Esophagus squamous epithelium (tissue), 5 donors: Measurements from ENCODE around the gene NRCAM. TPM values are rescaled to one million over a fixed set of nuclear protein-coding genes. Genes with fewer than 3 reads are reported as not detected.
A peak's percentile ranks its signal among the peaks of the same experiment; 100 is the strongest.

Experiments used
- DNase-seq: peaks from one replicate; lab custom pipeline; 2025; lab: John Stamatoyannopoulos, UW
- H3K27ac ChIP-seq, 4 donors: fragments of 200-600 bp; sonication (generic); one replicate each; pipeline ENCODE4 v1.5.1; 2016 to 2019; ENCODE audit warnings: mild to moderate bottlenecking in 1 of 4
- H3K27me3 ChIP-seq, 4 donors: fragments of 200-600 bp; sonication (generic); 1 replicate in 3 of 4; 2 replicates in 1 of 4; pipeline versions ENCODE4 v1.5.1 to v1.6.0; 2017 to 2021; ENCODE audit warnings: antibody characterized with exemption in 1 of 4
- H3K36me3 ChIP-seq, 3 donors: fragments of 200-600 bp; sonication (generic); one replicate each; pipeline ENCODE4 v1.5.1; 2016 to 2019
- H3K4me1 ChIP-seq, 3 donors: fragments of 200-600 bp; sonication (generic); one replicate each; pipeline ENCODE4 v1.5.1; 2017 to 2019
- H3K4me3 ChIP-seq, 4 donors: fragments of 200-600 bp; sonication (generic); 1 replicate in 3 of 4; 2 replicates in 1 of 4; pipeline ENCODE4 v1.5.1; 2016 to 2019; ENCODE audit warnings: mild to moderate bottlenecking in 2 of 4, moderate library complexity in 1 of 4
- H3K9me3 ChIP-seq, 3 donors: fragments of 200-600 bp; sonication (generic); one replicate each; pipeline ENCODE4 v1.5.1; 2016 to 2019
- POLR2A ChIP-seq, 4 donors: fragments of 450-650 bp; IDR thresholded peaks; one replicate each; pipeline ENCODE4 v1.6.1; 2017; ENCODE audit warnings: antibody characterized with exemption in 4 of 4, mild to moderate bottlenecking in 4 of 4, moderate library complexity in 3 of 4
- WGBS, 2 donors: methylation state at CpG; one replicate each; pipeline ENCODE4 v1.1.5; 2018; 5-methylcytosine and 5-hydroxymethylcytosine counted together
- intact Hi-C: fragments of 100-400 bp; cut with DNase I; formaldehyde crosslinking; loops from one replicate; pipeline ENCODE4 v1.15.0; 2022
- total RNA-seq, 4 donors: library from RNA; depleted of rRNA; stranded (reverse); fragments of >200 nt; gene quantifications; one replicate each; pipeline ENCODE4 v1.1.0, GENCODE V29; 2016
- TF ChIP-seq, protein P1 (sequence below), 6 experiments: fragments of 450-650 bp in 4 of 6; fragments of 200-600 bp in 2 of 6; sonication (generic) in 2 of 6; IDR thresholded peaks; one replicate each; pipeline ENCODE4 v1.5.1; 2016 to 2019; ENCODE audit warnings: antibody characterized with exemption in 6 of 6, mild to moderate bottlenecking in 4 of 6, moderate library complexity in 4 of 6
- donor health status: DM: yes; HTN: yes; CAD: no.

Gene NRCAM
- total RNA-seq, 4 donors from 2014 or later = 1.5 to 9.8 (median 6.3) TPM; not detected in 1

DNA sequence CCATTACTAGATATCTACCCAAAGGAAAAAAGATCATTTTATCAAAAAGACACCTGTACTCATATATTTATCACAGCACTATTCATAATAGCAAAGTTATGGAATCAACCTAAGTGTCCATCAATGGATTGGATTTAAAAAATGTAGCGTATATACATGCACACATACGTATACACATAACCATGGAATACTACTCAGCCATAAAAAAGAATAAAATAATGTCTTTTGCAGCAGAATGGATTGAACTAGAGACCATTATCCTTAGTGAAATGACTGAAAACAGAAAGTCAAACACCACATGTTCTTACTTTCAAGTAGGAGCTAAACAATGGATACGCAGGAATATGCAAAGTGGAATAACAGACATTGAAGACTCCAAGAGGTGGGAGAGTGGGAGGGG, 168.4 kb downstream of the NRCAM start:
- intact Hi-C loops = no loop called here
- Histone ChIP-seq H3K27ac (no peak overlapping the region), H3K4me3 (no peak overlapping the region), H3K4me1 (peaks cover 5 to 73% (median 26%) of the 10 kb centered on the region in 3 donors), H3K27me3 (no peaks in the 10 kb centered on the region), H3K9me3 (no peaks in the 10 kb centered on the region), H3K36me3 (no peaks in the 10 kb centered on the region)
- 80 to 98% methylated on average over 3 of the region's 3 CpGs for WGBS, 2 donors
- TF ChIP-seq POLR2A (IDR thresholded peaks at IDR 0.05) = no peak
- TF ChIP-seq, protein P1, sequence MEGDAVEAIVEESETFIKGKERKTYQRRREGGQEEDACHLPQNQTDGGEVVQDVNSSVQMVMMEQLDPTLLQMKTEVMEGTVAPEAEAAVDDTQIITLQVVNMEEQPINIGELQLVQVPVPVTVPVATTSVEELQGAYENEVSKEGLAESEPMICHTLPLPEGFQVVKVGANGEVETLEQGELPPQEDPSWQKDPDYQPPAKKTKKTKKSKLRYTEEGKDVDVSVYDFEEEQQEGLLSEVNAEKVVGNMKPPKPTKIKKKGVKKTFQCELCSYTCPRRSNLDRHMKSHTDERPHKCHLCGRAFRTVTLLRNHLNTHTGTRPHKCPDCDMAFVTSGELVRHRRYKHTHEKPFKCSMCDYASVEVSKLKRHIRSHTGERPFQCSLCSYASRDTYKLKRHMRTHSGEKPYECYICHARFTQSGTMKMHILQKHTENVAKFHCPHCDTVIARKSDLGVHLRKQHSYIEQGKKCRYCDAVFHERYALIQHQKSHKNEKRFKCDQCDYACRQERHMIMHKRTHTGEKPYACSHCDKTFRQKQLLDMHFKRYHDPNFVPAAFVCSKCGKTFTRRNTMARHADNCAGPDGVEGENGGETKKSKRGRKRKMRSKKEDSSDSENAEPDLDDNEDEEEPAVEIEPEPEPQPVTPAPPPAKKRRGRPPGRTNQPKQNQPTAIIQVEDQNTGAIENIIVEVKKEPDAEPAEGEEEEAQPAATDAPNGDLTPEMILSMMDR (IDR thresholded peaks at IDR 0.05) = no peak
- no peak for DNase-seq

- DNase-seq = no peak
- 28 to 49% methylated on average over 9 of the region's 9 CpGs for WGBS, 2 donors
- Histone ChIP-seq H3K36me3 (no peaks in the 10 kb centered on the region), H3K9me3 (no peaks in the 10 kb centered on the region), H3K27me3 (no peaks in the 10 kb centered on the region), H3K4me1 (peaks cover 5 to 69% (median 26%) of the 10 kb centered on the region in 3 donors), H3K4me3 (no peak overlapping the region), H3K27ac (peak overlapping the region in 3 of 4 donors; percentile 40 to 77 (median 51))
- intact Hi-C loops = no loop called here
- TF ChIP-seq, protein P1 (IDR thresholded peaks at IDR 0.05) = no peak
- no peak for TF ChIP-seq POLR2A (IDR thresholded peaks at IDR 0.05)
These were observed 169.8 kb downstream of the NRCAM start for GRCh38 chr7:108286290-108286904.

GRCh38 chr7:108285778-108286177, 170.5 kb downstream of the NRCAM start:
- intact Hi-C loops = no loop called here

GRCh38 chr7:108285003-108285368, 171.2 kb downstream of the NRCAM start:
- TF ChIP-seq POLR2A (IDR thresholded peaks at IDR 0.05) = no peak
- TF ChIP-seq, protein P1 (IDR thresholded peaks at IDR 0.05) = no peak
- peak overlapping the region; percentile 9 to 77 (median 46) for H3K27ac ChIP-seq
- intact Hi-C loops = no loop called here

More at GRCh38 chr7:108285778-108286177, 170.5 kb downstream of the NRCAM start:
- Histone ChIP-seq H3K9me3 (no peaks in the 10 kb centered on the region), H3K27me3 (no peaks in the 10 kb centered on the region), H3K4me3 (no peak overlapping the region), H3K36me3 (no peaks in the 10 kb centered on the region), H3K27ac (peak overlapping the region in 3 of 4 donors; percentile 40 to 77 (median 51)), H3K4me1 (peaks cover 5 to 62% (median 23%) of the 10 kb centered on the region in 3 donors)
- WGBS, 2 donors = 28 to 35% methylated on average over 2 of the region's 2 CpGs
- DNase-seq = no peak
- TF ChIP-seq, protein P1 (IDR thresholded peaks at IDR 0.05) = no peak

DNA sequence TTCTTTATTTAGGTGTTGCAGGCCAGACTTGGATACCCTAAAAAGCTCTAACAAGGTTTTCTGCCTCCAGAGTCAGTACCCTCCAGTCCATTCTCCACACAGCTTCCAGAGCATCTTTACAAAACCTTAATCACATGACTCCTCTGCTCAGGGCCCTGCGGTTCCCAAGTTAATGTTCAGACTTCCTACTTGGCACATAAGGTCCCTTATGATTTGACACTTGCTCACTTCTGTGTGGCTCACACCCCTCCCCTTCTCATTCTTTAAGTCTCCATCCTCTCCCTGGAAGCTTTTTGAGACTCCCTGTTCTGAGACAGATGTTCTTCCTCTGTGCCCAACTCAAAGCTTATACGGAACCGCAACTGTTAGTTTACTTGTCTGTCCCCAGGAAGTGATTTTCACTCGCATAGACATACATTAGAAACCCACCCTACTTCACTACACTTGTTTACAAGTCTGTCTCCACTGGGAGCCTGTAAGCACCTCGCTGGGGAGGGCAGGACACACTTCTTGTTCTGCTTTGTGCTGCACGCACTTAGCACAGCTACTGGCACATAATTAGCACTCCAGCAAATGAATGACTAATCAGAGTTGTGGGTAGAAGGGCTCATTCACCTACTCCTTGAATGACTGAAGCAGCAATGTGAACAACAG, 171.8 kb downstream of the NRCAM start:
- Histone ChIP-seq H3K36me3 (no peaks in the 10 kb centered on the region), H3K9me3 (no peaks in the 10 kb centered on the region), H3K27me3 (no peaks in the 10 kb centered on the region), H3K4me3 (no peak overlapping the region), H3K27ac (peak overlapping the region in 3 of 4 donors; percentile 28 to 77 (median 39)), H3K4me1 (peaks cover 5 to 58% (median 16%) of the 10 kb centered on the region in 3 donors)
- intact Hi-C loops = no loop called here
- WGBS, 2 donors = 41 to 50% methylated on average over 6 of the region's 6 CpGs
- no peak for TF ChIP-seq POLR2A (IDR thresholded peaks at IDR 0.05)
- TF ChIP-seq, protein P1 (IDR thresholded peaks at IDR 0.05) = no peak
- no peak for DNase-seq

More at GRCh38 chr7:108285003-108285368, 171.2 kb downstream of the NRCAM start:
- DNase-seq = no peak
- Histone ChIP-seq H3K4me3 (no peak overlapping the region), H3K9me3 (no peaks in the 10 kb centered on the region), H3K36me3 (no peaks in the 10 kb centered on the region), H3K4me1 (peaks cover 5 to 58% (median 20%) of the 10 kb centered on the region in 3 donors), H3K27me3 (no peaks in the 10 kb centered on the region)
- WGBS, 2 donors = 36 to 43% methylated on average over 2 of the region's 2 CpGs
